ENCODE measurements around the gene CITED4.
"Not testable (repeated sequence)": the region's sequence is repeated elsewhere in the genome, so short reads cannot be mapped to it uniquely, and the experiment has no call there.

CITED4 gene

DNA sequence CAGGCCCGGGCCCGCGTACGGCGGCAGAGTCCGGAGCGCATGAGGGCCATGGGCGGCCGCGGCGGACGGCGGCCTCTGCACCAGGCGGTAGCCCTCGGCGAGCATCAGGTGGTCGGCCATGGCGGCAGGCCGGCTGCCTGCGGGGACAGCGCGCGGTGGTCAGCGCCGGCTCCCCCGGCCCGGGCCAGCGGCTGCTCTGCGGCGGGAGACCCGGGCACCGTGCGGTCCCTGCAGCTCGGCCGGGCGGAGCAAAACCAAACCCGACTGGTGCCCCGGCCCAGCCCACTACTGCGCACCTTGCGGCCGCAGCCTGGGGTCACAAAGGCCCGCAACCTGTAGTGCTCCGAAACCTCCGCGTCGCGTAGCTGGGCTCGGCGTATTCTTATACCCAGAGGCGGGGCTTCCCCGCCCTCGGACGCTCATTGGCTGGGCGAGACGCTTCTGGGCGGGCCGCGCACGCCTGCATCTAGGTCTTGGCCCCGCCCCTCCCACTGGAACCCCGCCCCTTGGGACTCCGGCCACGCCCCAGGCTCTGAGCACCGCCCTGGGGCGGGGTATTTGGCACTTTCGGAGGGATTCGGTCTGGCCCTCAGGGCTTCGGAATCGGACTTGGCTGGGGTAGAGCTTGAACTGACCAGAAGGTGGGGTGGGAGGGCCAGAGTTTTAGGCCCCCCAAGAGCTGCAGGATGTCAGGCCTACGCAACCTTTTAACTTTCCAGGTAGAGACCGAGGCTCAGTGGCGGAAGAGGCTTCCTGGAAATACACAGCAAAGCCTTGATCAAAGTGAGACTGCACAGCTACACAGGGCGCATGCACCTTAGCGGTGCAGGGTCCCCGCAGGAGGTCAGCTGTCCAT lies at the start of gene CITED4:
Gene CITED4, minus strand, starts transcription at position 356 of the 856 bp plus-strand sequence. Its CDS starts 236 bp downstream, at position 120.
- peak; percentile 87 for DNase-seq (ENCODE audit: low spot score)

DNA sequence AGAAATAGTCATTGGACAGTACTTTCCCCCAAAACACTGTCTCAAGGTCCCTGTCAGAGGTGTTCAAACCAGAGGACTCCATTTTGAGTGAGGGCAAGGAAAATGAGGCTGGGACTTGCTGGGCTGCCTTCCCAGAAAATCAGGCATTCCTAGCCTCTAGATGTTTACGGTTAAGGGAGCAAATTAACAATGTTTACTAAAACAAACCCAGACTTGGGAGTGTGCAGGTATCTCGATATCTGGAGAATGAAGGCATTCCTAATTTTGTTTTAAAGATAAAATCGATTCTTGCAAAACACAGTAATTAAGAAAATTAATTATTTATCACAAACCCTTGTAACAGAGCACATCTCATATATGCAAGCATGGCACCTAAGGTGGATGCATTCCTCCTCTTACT lies 48.9 kb upstream of the CITED4 start:
- no peak for DNase-seq (ENCODE audit: low spot score)

- DNase-seq (ENCODE audit: low spot score) = no peak
Observed at GRCh38 chr1:40909281-40909680, 47.1 kb upstream of the CITED4 start.

- no peak for DNase-seq (ENCODE audit: low spot score)
Observed at GRCh38 chr1:40908350-40908749, 46.2 kb upstream of the CITED4 start.

- DNase-seq (ENCODE audit: low spot score) = no peak
Observed at GRCh38 chr1:40907899-40908298, 45.7 kb upstream of the CITED4 start.

DNA sequence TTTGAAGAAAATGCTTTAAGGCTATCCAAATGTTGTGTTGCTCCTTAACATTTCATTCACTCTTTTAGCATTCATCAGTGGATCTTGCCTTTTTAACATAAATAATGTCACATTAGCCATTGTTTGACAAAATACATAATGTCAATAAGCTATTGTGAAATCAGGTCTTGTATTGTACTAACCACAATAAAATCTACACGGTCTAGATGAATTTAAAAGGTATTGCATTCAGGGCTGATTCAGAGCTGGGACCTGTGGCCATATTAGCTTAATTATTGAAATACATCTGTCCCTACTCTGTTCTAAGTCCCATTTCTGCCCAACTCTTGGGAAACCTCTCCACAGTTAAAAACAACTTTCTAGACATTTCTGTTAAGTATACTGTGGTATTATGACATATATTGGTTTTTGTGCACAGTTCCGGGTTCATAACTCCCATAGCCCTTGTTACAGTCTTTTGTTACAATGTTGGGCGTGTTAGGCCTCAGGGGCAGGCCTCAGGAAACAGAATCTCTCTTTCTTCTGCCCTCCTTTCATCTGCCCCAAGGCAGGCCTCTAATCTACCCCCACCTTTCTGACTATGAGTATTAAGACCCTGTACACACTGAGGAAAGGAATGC lies 44.7 kb upstream of the CITED4 start:
- no peak for DNase-seq (ENCODE audit: low spot score)

- DNase-seq (ENCODE audit: low spot score) = no peak
Observed at GRCh38 chr1:40905061-40905460, 42.9 kb upstream of the CITED4 start.

GRCh38 chr1:40903106-40903505 lies 40.9 kb upstream of the CITED4 start:
- no peak for DNase-seq (ENCODE audit: low spot score)

- no peak for DNase-seq (ENCODE audit: low spot score)
Observed at GRCh38 chr1:40901886-40902852, 40.0 kb upstream of the CITED4 start.

- DNase-seq (ENCODE audit: low spot score) = no peak
Observed at GRCh38 chr1:40899230-40899870, 37.2 kb upstream of the CITED4 start.

DNA sequence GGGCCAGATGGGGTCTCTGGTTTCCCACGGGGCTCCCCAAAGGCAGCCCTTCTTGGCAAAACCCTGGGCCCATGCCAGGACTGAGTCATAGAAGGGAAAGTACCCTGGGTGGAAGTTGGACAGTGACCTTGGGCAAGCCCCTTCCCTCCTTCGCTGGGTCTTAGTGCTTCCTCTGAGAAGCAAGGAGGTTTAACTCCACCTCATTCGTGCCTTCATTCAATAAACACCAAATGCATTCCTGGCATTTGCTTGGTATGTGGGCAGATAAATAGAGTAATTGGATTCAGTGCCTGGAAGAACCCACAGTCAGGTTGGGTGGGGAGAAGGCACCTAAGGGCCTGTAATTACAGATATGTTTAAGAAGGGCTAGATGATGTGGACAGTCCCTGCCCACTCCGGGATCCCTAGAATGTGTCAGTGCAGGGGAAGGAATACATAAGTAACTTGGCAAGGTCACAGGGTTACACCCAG lies 36.3 kb upstream of the CITED4 start:
- no peak for DNase-seq (ENCODE audit: low spot score)

DNA sequence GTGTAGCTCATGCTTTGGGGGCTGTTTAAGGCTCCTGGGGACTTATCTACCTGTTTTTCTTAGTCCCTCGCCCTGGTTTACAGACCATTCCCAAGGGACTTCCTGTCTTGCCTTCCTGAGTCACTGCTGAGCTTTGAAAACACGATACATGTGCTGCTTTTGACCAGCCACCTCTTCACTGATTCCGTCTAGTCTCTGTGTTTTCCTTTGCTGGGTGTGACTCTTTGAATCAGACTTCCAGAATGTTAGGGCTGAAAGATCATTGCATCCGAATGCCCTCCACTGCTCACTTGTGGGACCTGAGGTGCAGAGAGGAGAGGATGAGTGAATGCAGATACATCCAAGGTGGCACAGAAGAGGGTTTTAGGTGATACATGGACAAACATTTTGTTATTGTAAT lies 35.4 kb upstream of the CITED4 start:
- no peak for DNase-seq (ENCODE audit: low spot score)

GRCh38 chr1:40896482-40896881 lies 34.3 kb upstream of the CITED4 start:
- no peak for DNase-seq (ENCODE audit: low spot score)

DNA sequence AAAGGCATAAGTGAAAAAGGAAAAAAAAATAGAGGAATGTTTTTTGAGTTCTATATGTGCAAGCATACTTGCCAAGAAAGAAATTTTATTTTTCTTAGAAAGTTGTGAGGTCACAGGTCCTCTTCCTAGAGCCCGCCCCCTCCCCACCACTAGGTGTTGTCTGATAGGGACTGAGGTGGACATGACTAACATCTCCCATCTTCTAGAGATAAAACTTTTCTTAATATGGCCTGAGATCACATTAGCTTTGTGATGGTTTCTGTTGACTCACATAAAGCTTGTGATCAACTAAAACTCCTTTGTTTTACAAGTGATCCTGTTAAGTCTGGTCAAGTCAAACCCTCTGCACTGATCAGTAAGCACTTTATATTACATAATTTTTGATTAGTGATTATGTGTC lies 33.4 kb upstream of the CITED4 start:
- DNase-seq (ENCODE audit: low spot score) = no peak

DNA sequence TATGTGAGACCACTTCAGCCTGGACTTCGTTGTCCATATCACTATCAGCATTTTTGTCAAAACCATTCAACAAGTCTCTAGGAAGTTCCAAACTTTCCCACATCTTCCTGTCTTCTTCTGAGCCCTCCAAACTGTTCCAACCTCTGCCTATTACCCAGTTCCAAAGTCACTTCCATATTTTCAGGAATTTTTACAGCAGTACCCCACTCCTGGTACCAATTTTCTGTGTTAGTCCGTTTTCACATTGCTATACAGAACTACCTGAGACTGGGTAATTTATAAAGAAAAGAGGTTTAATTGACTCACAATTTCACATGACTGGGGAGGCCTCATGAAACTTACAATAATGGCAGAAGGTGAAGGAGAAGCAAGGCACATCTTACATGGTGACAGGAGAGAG lies 32.7 kb upstream of the CITED4 start:
- not testable (repeated sequence) for DNase-seq (ENCODE audit: low spot score)

DNA sequence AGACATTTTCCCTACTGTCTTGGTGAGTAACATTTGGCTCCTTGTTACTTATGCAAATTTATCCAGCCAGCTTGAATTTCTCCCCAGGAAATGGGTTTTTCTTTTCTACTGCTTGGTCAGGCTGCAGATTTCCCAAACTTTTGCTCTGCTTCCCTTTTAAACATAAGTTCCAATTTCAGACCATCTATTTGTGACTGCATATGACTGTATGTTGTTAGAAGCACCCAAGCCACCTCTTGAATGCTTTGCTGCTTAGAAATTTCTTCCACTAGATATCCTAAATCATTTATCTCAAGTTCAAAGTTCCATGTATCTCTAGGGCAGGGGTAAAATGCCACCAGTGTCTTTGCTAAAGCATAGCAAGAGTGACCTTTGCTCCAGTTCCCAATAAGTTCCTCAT lies 32.3 kb upstream of the CITED4 start:
- no peak for DNase-seq (ENCODE audit: low spot score)

- no peak for DNase-seq (ENCODE audit: low spot score)
Observed at GRCh38 chr1:40893946-40894345, 31.8 kb upstream of the CITED4 start.

- DNase-seq (ENCODE audit: low spot score) = no peak
Observed at GRCh38 chr1:40892354-40892753, 30.2 kb upstream of the CITED4 start.

DNA sequence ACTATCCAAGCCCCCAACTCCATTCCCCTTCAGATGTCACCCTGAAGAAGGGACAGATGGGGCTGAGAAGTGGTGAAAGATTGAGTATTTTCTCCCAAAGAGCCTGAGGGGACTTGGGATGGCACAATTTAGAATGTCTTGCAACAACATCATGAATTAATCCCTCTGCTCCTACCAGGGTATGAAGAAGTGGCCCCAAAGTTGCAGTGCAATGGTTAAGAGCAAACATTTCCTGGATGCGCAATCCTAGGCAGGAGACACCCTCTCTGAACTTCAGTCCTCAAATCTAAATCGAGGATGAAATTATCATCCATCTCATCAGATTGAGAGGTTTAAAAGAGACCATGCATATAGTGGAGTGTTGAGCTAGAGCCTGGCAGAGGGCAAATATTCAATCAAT lies 28.6 kb upstream of the CITED4 start:
- DNase-seq (ENCODE audit: low spot score) = no peak

- no peak for DNase-seq (ENCODE audit: low spot score)
Observed at GRCh38 chr1:40887652-40888051, 25.5 kb upstream of the CITED4 start.

DNA sequence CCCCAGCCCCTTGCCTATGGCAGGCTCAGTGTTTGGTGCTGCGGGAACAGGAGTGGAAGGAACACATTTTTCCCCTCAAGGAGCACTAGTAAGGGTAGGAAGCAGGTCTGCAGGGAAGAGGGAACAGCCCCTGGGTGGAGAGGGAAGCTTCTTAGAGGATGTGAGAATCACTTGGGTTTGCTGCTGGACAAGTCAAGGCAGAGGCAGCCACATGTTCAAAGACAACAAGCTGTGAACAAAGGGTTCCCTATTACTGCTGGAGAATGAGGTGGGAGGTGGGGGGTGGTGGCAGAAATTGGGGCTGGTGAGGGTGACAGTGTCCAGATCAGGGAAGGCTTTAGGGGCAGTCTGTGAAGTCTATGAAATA lies 24.8 kb upstream of the CITED4 start:
- no peak for DNase-seq (ENCODE audit: low spot score)

All from HuH-7.5 (cell line).